ENCODE results near the gene FEZF2. TPM values are rescaled to one million over a fixed set of nuclear protein-coding genes. Genes with fewer than 3 reads are reported as not detected.

The FEZF2 gene
- total and polyA plus RNA-seq, 9 of the 15 experiments (the other 6 are each of a cell fraction or from before 2014, with no cell fraction given), result not detected

DNA sequence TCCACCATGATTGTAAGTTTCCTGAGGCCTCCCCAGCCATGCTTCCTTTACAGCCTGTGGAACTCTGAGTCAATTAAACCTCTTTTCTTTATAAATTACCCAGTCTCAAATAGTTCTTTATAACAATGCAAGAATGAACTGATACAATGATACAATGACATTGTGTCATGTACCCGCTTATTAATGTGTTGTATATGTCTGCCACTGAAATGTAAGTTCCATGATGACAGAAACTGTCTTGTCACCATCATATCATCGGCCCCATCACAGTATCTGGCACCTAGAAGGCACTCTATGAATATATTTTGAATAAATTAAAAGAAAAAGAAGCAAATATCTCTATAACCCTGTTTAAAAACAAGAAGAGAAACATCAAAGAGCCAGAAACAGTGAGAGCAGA is 29.6 kb downstream of the FEZF2 start:
- H3K27me3 ChIP-seq (ENCODE audit: control insufficient read depth in 2 of 2, insufficient read depth in 2 of 2, low read length in 2 of 2), result no peaks in the 10 kb centered on the region
- POLR2A ChIA-PET, result no interaction called here
- no peak for DNase-seq (ENCODE audit: extremely low read depth in 1 of 4, low spot score in 3 of 4)
- FAIRE-seq, result no peak
- 0% methylated on average over 2 of the region's 2 CpGs for WGBS (ENCODE audit: insufficient coverage, low coverage, missing lambda C conversion rate)
- no peaks in the 10 kb centered on the region for H3K9me1 ChIP-seq (ENCODE audit: control insufficient read depth, insufficient read depth, low read length)
- no TSS peak for BruUV-seq (replicated peaks)
- H3K4me2 ChIP-seq (ENCODE audit: insufficient read depth, low read length), result no peak overlapping the region
- H3K79me2 ChIP-seq (ENCODE audit: control insufficient read depth, insufficient read depth, low read length), result no peaks in the 10 kb centered on the region
- ATAC-seq, result no peak
- intact Hi-C loops (cut with micrococcal nuclease), result no loop called here
- H4K20me1 ChIP-seq (replicated peaks; ENCODE audit: control insufficient read depth, insufficient read depth, low read length), result no peaks in the 10 kb centered on the region
- TF ChIP-seq SP1 (CRISPR knock-in tag; IDR thresholded peaks at IDR 0.05), result no peak
- H2AFZ ChIP-seq (ENCODE audit: low read depth, low read length), result no peak overlapping the region
- no peak overlapping the region for H3K27ac ChIP-seq (ENCODE audit: extremely low read depth, low read depth, low read length)
- H3K4me1 ChIP-seq (replicated peaks in 1 of 2; ENCODE audit: control insufficient read depth in 2 of 2, insufficient read depth in 2 of 2, low read length in 2 of 2), result no peaks in the 10 kb centered on the region
- CTCF ChIA-PET (ENCODE audit: low intra/inter-chr PET ratio), result no interaction called here
- no peak overlapping the region for H3K4me3 ChIP-seq
- H3K9me3 ChIP-seq (replicated peaks; ENCODE audit: control insufficient read depth, insufficient read depth, low read depth, low read length), result no peaks in the 10 kb centered on the region
- no peak overlapping the region for H3K9ac ChIP-seq (ENCODE audit: insufficient read depth in 1 of 2, low read depth in 2 of 2, low read length in 2 of 2)
- H3K36me3 ChIP-seq (ENCODE audit: control insufficient read depth, insufficient read depth, low read length), result no peaks in the 10 kb centered on the region
- in situ Hi-C loops (cut with MboI), result no loop called here

DNA sequence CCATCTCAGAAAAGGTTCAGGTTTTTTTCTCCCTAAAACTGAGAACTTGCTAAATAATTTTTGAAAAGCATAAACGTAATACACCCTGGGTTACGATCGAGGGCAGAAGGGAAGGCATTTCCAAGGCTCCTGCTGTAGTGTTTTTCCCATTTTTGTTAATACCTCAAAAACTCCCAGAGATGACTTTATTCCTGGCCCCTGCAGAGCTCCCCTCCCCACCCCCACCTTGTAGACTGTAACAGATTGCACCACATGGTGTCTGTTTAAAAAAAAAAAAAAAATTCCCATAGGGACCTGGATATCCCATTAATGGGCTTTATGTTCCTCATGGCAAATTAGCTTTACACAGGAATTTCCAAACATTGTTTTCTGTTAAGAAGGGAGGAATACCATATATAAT is 38.2 kb downstream of the FEZF2 start:
- intact Hi-C loops (cut with micrococcal nuclease) (no loop called here), in situ Hi-C loops (cut with MboI) (loop anchor here (10.0 kb wide), 1 partner anchor 220 kb away; no protein-coding TSS in a partner anchor)
- Histone ChIP-seq H3K4me2 (ENCODE audit: insufficient read depth, low read length) (no peak overlapping the region), H3K27me3 (ENCODE audit: control insufficient read depth in 2 of 2, insufficient read depth in 2 of 2, low read length in 2 of 2) (no peaks in the 10 kb centered on the region), H3K4me1 (replicated peaks in 1 of 2; ENCODE audit: control insufficient read depth in 2 of 2, insufficient read depth in 2 of 2, low read length in 2 of 2) (no peaks in the 10 kb centered on the region), H3K9me3 (replicated peaks; ENCODE audit: control insufficient read depth, insufficient read depth, low read depth, low read length) (no peaks in the 10 kb centered on the region), H3K27ac (ENCODE audit: extremely low read depth, low read depth, low read length) (no peak overlapping the region), H4K20me1 (replicated peaks; ENCODE audit: control insufficient read depth, insufficient read depth, low read length) (no peaks in the 10 kb centered on the region), H3K4me3 (no peak overlapping the region), H3K79me2 (ENCODE audit: control insufficient read depth, insufficient read depth, low read length) (no peaks in the 10 kb centered on the region), H3K9me1 (ENCODE audit: control insufficient read depth, insufficient read depth, low read length) (no peaks in the 10 kb centered on the region), H2AFZ (ENCODE audit: low read depth, low read length) (no peak overlapping the region), H3K36me3 (ENCODE audit: control insufficient read depth, insufficient read depth, low read length) (no peaks in the 10 kb centered on the region), H3K9ac (ENCODE audit: insufficient read depth in 1 of 2, low read depth in 2 of 2, low read length in 2 of 2) (no peak overlapping the region)
- BruUV-seq (replicated peaks), result no TSS peak
- POLR2A ChIA-PET, result no interaction called here
- WGBS (ENCODE audit: insufficient coverage, low coverage, missing lambda C conversion rate), result 0% methylated on average over 3 of the region's 3 CpGs
- DNase-seq (ENCODE audit: extremely low read depth in 1 of 4, low spot score in 3 of 4) (no peak), ATAC-seq (no peak), FAIRE-seq (no peak)
- CTCF ChIA-PET (ENCODE audit: low intra/inter-chr PET ratio), result no interaction called here
- TF ChIP-seq, protein P1, sequence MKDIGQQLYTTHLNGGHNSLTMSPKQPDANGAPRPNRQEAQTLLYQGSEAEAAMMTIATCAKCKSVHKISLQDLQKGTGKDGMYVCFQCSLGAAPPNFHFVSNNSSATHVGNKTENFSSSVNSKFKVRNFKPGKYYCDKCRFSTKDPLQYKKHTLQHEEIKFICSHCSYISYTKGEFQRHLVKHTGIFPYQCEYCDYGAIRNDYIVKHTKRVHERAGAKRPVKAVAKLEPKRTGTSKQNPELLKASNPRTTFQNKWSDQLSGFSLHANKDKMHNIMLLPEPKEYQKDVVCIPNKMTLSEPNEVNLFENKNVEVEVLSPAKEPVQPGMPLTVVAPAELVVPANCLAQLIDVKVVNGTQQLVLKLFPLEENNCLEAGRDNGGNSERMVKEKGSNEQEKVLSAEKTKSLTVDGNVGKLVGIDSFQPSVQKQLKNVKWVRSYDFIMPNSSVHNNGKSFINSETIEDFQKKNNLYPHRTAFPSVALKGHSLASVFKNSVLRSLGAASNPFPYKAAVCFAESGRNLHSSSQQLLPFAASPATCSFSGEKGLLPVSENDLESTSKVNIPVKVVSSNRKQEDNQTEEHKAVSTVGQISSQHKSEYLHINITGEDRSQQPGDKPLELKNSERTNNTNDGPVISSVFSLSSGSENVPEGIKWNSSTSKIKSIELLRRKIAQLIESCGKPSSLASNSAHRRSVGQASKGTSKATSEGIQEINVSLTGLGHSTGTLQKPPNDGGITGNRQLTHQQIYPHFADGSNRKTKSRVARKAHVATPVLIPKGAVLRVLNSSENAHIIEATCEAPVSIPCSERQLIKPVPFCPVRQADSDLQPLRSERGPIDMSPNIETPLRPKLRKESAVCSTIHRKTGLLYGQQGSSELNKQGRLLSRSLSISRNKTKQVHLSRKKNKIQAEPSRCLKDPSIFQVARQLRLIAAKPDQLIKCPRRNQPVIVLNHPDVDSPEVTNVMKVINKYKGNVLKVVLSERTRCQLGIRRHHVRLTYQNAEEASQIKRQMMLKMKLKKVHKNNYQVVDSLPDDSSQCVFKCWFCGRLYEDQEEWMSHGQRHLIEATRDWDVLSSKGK (CRISPR knock-in tag; IDR thresholded peaks at IDR 0.05), result no peak
- TF ChIP-seq BRD4 (IDR thresholded peaks at IDR 0.05) (no peak), ZNF282 (CRISPR knock-in tag; IDR thresholded peaks at IDR 0.05) (no peak), TOE1 (IDR thresholded peaks at IDR 0.05; ENCODE audit: borderline replicate concordance) (no peak), TOE1 (CRISPR knock-in tag; IDR thresholded peaks at IDR 0.05; ENCODE audit: borderline replicate concordance, low read depth) (no peak), TEAD4 (IDR thresholded peaks at IDR 0.05; ENCODE audit: low read length) (no peak), TEAD4 (CRISPR knock-in tag; IDR thresholded peaks at IDR 0.05; ENCODE audit: borderline replicate concordance) (no peak), PTTG1 (tag; IDR thresholded peaks at IDR 0.05; ENCODE audit: low read depth) (no peak), STAT5B (CRISPR knock-in tag; IDR thresholded peaks at IDR 0.05) (no peak), KDM5B (IDR thresholded peaks at IDR 0.05; ENCODE audit: insufficient replicate concordance, low read depth, low read length) (no peak)
- TF ChIP-seq, protein P2, sequence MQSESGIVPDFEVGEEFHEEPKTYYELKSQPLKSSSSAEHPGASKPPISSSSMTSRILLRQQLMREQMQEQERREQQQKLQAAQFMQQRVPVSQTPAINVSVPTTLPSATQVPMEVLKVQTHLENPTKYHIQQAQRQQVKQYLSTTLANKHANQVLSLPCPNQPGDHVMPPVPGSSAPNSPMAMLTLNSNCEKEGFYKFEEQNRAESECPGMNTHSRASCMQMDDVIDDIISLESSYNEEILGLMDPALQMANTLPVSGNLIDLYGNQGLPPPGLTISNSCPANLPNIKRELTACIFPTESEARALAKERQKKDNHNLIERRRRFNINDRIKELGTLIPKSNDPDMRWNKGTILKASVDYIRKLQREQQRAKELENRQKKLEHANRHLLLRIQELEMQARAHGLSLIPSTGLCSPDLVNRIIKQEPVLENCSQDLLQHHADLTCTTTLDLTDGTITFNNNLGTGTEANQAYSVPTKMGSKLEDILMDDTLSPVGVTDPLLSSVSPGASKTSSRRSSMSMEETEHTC (IDR thresholded peaks at IDR 0.05), result no peak
